HT1080 (cell line): ENCODE measurements around the gene ALX4. TPM values are rescaled to one million over a fixed set of nuclear protein-coding genes. Genes with fewer than 3 reads are reported as not detected.

ENCODE experiments used
- DNase-seq: peaks from one replicate; pipeline ENCODE4 v3.0.0-alpha.2; 2015; ENCODE audit warnings: low read depth
- total RNA-seq: library from RNA; depleted of rRNA; stranded (reverse); fragments of >200 nt; shearing (Covaris generic); gene quantifications from 2 replicates; pipeline ENCODE4 v1.2.3, GENCODE V29; 2014

The ALX4 gene
- total RNA-seq, 1 experiment from 2014 or later = not detected

DNA sequence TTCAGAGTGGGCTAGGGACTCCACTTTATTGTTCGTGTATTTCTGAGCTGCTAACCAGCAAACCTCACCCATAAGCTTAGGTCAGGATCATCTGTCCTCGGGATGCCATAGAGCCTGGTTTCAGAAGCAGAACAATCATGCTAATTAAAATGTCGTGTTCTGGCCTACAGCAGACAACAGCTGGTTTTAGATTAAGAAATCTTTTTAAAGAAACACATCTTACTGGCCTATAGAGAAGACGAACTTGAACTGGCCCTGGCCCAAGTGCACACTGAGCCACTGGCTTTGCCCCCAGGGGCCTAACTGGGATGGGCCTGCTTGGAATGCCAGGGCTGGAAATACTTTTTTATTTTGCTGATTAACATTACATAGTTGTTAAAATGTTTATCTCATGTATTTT lies 63.2 kb downstream of the ALX4 start:
- no peak for DNase-seq

DNA sequence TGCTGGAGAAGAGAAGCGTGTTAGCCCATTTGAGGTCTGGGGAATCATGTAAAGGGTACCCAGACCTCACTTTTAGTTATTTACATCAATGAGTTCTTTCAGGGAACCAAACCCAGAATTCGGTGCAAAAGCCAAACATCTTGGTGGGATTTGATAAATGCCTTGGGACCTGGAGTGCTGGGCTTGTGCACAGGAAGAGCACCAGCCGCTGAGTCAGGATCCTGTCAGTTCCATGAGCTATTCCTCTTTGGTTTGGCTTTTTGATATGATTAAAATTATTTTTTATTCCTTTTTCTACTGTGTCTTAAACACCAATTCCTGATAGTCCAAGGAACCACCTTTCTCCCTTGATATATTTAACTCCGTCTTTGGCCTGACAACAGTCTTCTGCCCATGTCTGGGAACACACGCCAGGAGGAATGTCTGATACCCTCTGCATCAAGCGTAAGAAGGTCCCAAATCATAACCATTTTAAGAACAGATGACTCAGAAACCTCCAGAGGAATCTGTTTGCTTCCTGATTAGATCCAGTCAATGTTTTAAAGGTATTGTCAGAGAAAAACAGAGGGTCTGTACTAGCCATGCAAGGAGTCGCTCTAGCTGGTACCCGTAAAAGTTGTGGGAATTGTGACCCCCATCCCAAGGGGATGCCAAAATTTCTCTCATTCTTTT lies 65.2 kb downstream of the ALX4 start:
- DNase-seq = peak; percentile 44

DNA sequence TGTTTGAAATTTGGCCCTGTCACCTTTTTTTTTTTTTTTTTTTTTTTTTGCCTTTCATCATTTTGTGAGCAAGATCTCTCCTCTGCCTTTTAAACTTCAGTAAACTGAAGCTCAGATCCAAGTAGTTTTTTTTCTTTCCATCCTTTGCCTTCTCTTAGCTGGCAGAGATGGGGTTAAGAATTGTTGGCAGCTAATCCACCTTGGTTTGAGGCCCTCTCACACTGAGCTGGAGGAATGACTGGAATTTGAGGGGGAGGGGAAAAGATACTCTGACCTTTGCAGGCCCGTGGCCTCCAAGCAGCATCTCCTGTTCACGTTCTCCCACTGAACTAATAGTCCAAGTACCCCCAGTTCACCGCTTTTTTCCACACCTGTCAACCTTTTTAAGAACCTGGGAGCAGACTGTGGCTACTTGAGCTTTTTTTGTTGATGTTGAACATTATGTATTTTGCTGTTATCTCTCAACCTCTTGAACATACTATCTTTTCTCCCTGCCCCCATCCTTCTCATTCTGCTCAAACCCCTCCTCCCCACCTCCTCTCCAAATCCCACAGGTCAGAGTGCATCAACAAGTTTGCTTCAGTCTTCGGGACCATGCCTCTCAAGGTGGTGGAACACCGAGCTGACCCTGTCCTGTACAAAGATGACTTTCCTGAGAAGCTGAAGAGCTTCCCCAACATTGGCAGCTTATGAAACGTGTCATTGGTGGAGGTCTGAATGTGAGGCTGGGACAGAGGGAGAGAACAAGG lies 66.2 kb downstream of the ALX4 start:
- DNase-seq = peak; percentile 52

DNA sequence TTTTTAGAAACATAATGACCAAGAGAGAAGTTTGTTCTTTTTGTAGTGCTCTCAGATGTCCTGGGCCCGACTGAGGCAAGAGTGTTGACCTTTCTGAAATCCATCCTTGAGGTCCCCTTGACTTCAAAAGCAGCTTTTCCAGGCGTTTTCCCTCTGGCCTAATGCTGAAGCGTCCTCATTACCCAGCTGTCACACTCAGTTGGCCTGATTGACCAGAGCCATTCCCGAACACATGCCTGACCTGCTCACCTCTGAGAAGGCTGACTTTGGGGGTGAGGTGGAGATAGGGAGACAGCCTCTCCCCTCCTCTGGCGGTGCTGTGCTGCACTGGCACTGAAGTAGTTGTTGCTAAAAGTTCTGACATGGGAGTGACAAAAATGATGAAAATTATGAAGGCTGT lies 66.9 kb downstream of the ALX4 start:
- DNase-seq = no peak

DNA sequence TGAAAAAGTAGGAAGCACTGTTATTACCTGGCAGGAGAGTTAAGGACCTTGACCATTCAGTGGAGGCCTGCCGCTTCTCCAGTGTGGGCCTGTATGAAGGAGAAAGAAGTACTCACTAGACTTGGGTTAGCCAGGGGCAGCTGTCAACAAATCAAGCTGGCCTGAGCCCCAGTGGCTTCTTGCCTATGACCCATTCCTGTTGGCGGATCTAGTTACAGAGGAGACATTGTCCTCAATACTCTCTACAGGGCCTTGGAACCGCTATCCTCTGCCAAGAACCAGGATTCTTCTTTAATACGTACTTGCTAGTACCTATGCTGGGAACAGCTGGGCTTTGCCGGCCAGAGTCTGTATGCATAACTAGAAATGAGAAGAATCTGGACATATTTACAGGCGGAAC lies 68.1 kb downstream of the ALX4 start:
- no peak for DNase-seq

DNA sequence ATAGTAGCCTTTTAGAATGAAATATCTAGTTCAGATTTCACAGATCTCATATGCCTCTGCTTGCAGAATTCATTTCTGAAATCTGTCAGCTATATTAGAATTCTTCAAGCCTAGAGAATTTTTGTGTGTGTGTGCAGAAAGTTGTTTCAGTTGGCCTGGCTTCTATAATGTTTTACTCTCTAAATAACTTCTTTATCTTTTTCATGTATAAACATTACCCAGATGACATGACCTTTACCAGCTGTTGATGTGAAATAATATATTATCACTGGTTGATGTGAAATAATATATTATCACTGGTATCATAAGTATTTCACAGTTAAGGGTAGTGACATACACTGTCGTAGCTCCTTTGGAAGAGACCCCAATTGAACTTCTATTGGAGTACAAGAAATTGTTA lies 72.8 kb downstream of the ALX4 start:
- no peak for DNase-seq

DNA sequence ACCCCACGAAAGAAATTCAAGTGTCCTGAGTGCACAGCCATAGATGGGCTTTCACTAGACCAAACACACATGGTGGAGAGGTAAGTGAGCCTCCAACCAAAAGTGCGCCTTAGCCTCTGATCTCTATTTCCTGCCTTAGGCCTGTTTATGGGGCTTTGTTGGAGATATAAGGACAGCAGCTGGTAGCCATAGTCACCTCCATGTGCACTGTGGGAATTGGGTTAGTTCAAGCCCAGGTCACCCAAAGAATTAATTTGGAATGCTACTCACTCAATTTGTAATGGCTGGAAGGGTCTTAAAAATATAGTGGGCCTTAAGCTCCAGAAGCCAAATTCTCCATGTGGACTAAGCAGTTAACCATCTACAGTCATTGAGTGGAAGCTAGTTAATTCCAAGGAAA lies 73.6 kb downstream of the ALX4 start:
- no peak for DNase-seq

DNA sequence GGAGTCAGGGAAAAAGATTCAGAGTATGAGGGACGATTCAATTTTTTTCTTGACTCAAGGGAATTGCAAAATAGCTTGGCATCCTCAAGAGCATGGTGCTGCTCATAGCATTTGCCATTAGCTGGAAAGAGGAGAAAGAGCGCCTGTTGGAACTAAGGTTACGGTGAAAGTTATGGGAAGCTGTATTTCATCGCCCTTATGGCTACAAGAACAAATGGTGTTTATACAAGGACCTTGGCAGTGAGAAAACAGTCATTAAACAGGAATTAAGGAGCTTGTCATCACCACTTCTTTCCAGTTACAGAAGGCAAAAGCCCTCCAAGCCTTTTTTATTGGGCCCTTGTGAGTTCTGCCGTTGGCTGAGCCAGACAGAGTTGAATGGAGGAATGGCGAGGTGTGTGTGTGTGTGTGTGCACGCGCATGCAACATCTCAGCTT lies 74.2 kb downstream of the ALX4 start:
- DNase-seq = no peak

DNA sequence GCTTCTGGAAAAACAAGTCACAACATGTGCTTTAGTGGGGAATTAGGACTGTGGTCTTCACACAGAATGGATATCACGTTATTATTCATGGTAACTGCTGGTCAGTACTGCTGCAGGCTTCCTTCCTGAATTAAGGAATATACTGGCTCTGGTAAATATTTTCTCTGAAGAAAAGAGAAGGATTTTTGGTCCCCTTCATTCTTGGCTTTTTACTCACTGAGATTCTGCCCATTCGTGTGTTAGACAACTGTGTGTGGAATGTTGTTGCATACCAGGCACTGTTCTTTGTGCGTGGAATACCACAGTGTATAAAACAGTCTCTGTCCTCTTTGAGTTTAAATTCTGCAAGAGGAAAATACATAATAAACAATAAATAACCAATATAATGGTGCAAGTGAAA lies 80.3 kb downstream of the ALX4 start:
- no peak for DNase-seq

DNA sequence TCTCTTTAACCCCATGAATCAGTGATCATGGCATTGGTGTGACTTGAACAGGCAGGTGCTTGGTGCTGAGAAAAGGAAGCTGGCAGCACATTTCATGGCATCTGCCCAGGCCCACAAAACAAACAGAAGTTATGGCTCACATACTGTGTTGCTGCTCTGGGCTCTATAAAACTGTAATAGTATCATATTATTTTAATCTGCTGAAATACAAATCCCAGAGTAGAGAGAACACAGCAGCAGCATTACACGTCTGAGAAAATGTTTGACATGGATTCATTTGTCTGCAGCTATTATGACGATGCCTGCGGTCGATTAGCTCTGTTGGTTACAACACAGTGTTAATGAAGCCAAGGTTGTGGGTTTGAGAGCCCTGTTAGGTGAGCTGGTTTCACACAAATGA lies 80.8 kb downstream of the ALX4 start:
- no peak for DNase-seq

DNA sequence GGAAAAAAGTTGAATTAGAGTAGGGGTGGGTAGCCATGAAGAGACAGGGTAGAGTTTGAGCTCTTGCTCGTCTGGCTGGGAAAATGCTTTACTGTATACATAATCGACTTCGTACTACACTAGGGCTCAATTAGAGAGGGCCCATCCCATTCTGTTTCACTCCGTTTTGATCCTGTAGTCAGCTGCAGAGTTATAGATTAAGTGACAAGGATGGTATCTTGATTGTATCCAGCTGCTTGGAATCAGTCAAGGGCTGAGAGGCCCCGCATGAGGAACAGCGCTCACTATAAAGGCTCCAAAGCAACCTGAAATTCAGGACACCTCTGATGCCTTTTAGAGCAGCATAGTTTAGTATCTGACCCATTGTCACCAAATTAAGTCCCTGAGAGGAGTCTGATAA lies 81.6 kb downstream of the ALX4 start:
- DNase-seq = no peak

DNA sequence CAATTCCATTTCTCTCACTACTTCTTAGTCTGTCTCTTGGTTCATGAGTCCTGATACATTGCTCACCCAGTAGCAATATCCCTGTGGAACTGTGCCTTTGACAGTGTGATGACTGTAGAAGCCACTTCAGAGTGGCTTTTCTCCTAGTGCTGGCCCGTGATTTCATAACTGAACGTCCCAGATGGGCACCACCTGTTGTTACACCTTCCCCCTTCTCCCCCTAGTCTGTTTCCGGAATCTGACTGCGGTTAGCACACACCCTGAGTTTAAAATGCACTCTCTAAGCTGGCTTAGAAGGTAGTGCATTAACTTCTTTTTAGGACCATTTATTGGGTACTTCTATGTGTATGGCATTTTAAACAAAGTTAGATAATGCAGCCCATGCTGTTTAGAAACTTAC lies 83.0 kb downstream of the ALX4 start:
- no peak for DNase-seq

DNA sequence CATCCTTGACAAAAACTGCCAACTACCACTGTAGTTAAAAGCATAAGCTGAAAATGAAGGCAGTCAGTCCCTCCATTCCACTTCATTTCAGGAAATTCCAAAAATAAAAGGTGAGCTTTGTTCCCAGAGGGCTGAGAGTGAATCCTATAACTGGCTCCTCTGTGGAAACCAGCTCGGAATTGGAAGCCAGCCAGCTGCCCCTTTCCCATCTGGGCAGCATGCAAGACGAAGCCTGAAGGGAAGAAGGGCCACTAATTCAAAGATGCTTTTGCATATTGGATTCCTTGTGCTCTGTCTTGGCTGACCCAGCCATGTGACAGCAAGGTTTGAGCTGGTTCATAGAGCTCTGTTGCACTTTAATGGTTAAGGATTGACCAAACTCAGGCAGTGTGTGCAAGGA lies 83.4 kb downstream of the ALX4 start:
- DNase-seq = no peak

DNA sequence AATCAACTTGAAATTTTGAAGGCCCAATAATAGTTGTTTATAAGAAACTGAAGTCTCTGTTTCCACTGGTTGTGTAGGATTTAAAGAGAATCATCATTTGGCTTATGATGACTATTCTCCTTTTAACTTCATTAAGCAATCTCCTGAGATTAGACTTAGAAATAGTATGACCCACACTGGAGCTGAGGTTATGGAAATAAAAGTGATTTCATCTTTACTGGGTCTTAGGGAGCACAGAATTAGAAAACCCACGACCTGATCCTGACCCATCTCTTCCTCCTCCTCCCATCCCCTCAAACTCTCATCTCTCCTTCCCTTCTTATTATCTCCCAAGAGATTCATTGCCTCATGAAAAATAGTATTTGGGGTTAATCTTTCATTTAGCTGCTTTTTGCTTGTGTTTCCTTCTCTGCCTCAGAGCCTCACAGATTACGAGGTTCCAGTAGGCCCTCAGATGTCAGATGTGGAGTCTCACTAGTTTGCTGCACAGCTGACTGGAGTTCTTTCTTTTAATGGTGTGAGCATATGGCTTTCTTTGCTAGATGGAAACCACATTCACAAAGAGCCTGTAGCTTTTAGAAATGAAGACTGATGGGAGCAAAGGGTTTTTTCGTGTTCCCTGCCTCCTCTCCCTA lies 85.0 kb downstream of the ALX4 start:
- no peak for DNase-seq

DNA sequence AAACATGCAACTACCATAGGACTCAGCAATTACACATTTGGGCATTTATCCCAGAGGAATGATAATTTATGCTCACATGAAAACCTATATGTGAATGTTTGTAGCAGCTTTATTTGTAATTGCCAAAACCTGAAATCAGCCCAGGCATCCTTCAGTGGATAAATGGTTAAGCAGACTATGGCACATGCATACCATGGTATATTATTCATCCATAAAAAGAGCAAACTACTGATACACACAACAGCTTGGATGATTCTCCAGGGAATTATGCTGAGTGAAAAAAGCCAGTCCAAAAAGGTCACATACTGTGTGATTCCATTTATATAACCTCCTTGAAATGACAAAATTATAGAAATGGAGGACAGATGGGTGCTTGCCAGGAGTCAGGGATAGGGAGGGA lies 86.7 kb downstream of the ALX4 start:
- DNase-seq = no peak

DNA sequence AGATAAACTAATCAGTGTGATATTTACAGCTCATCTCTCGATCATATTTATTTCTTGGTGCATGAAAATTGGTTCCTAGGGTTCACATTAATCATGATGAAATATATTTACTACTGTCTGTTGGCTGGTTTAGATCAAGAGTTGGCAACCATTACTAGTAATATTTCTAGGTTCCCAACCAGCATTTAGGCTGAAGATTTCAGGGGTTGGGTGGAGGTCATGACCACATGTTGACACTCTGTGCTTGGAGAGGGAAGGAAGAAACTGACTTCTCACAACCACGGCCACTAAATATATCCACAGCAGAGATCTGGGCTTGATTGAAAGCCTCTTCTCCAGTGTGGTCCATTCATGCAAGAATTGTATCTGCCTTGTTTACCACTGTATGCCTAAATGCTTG lies 87.9 kb downstream of the ALX4 start:
- no peak for DNase-seq

DNA sequence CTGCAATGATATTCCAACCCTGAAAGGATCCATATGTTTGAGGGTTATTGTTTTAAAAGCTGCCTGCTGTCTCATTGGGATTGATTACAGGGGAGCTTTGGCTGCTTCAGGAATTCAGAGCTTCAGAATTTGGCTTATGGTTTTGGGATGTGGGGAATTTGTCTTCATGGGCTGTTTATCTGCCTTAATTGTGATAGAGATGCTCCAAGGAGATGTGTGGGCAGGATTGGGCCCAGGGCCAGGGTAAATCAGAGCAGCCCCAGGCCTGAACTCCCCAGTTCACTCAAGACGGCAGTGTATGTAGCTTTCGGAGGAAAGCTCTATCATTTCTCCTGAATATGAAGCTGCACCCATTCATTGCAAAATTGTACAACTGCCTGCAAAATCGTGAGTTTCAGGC lies 88.5 kb downstream of the ALX4 start:
- no peak for DNase-seq

DNA sequence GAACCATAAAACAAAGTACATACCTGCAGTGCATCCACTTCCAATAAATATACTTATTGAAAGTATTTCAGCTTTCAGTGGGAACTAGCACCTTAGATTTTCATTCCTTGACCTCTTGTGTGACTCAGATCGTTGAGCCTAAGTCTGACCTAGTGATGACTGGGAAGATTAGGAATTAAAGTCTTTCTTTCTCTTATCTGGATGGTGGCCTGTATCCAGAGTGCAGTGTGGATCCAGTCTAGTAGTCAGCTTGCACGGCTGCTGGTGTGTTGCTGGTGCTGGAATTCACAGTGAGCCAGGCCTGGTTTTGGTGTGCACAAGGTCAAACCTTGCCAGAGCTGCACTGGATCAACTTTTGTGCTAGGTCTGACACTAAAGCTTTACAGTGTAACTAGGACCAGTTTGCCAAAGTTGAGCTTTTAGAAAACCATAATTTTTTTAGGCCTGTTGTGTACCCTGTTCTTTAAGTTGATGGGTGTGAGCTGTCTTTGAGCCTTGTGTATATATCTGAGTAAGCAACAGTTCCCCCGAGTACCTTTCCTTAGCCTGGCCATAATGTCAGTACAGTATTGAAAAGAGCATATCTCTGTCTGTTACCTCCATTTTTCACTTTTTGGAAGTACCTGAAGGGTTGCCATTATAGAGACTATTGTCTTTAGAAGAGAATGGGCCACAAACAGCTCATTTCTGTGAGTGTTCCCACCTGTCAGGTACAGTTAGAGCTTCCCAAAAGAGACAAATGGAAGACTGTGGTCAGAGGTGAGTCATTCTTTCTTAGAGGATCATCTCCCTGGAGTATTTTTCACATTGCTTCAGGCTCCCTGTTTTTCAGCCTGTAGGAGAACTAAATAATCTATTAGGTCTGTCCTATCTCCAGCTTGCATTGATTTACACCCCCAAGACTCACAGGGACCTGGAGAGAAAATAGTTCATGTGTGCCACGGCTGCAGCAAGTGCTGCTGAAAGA lies 89.8 kb downstream of the ALX4 start:
- DNase-seq = no peak

DNA sequence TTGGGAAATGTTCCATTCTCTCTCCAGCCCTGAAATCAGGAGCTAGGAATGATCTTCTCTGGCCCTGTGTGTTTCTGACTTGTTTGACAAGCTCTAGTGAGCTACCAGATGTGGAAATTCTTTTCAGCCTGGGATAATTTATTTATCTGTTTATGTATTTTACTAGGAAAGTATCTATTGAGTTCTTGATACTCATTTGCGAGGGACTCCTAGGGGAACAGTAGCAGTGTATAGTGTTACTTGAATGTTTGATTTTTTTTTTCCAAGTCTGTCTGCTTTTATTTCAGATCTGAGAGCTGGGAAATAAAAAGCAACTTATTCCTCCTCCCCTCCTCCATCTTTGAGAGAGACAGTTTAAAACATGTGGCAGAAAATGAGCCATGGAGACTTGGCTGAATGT lies 92.5 kb downstream of the ALX4 start:
- DNase-seq = no peak

DNA sequence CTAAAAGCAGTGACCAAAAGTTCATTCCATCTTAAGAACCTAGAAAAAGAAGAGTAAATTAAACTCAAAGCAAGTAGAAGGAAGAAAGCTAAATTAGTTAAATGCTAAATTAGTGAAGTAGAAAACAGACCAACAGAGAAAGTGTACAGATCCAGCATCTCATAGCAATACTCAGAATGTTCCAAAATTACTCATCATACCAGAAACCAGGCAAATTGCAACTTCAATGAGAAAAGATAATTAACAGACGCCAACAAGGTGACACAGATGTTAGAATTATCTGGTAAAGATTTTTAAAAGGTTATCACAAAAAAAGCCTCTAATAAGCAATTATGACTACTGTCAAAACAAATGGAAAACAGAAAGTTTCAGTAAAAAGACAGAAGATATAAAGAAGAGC lies 96.8 kb downstream of the ALX4 start:
- no peak for DNase-seq

DNA sequence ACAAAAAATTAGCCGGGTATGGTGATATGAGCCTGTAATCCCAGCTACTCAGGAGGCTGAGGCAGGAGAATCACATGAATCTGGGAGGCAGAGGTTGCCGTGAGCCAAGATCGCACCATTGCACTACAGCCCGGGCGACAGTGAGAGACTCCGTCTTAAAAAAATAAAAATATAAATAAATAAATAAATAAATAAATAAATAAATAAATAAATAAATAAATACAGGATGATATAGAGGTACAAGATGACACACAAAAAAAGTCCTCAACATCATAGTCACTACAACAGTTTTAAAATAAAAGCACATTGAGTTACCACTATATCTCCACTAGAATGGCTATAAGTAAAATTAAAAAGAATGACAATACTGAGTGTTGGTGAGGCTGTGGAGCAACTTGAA lies 97.8 kb downstream of the ALX4 start:
- no peak for DNase-seq
